ENCODE results near the gene LYST. TPM values are rescaled to one million over a fixed set of nuclear protein-coding genes. Genes with fewer than 3 reads are reported as not detected.
A peak's percentile ranks its signal among the peaks of the same experiment; 100 is the strongest.

The LYST gene
- polyA plus RNA-seq, 10 donors: 4.7 to 11.9 (median 7.8) TPM

GRCh38 chr1:235722858-235723257, 143.8 kb downstream of the LYST start:
- no peak for DNase-seq

- no peak for DNase-seq
Observed at GRCh38 chr1:235721982-235722381, 144.7 kb downstream of the LYST start.

GRCh38 chr1:235720544-235720943, 146.2 kb downstream of the LYST start:
- no peak for DNase-seq

GRCh38 chr1:235714205-235714897, 152.4 kb downstream of the LYST start:
- DNase-seq: no peak

GRCh38 chr1:235712812-235713211, 153.9 kb downstream of the LYST start:
- DNase-seq: no peak

GRCh38 chr1:235710687-235711086, 156.0 kb downstream of the LYST start:
- DNase-seq: no peak

GRCh38 chr1:235709018-235709417, 157.7 kb downstream of the LYST start:
- DNase-seq: no peak

- no peak for DNase-seq
Observed at GRCh38 chr1:235708390-235708962, 158.2 kb downstream of the LYST start.

- DNase-seq: peak in 1 of 3 donors; percentile 62
Observed at GRCh38 chr1:235703506-235703905, 163.2 kb downstream of the LYST start.

- DNase-seq: no peak
Observed at GRCh38 chr1:235702412-235702811, 164.3 kb downstream of the LYST start.

- no peak for DNase-seq
Observed at GRCh38 chr1:235697508-235697907, 169.2 kb downstream of the LYST start.

- DNase-seq: no peak
Observed at GRCh38 chr1:235689356-235689755, 177.3 kb downstream of the LYST start.

GRCh38 chr1:235688096-235688495, 178.6 kb downstream of the LYST start:
- DNase-seq: no peak

GRCh38 chr1:235683653-235684052, 183.1 kb downstream of the LYST start:
- DNase-seq: no peak

- no peak for DNase-seq
Observed at GRCh38 chr1:235682216-235682615, 184.5 kb downstream of the LYST start.

GRCh38 chr1:235679644-235680043, 187.1 kb downstream of the LYST start:
- no peak for DNase-seq

GRCh38 chr1:235679005-235679404, 187.7 kb downstream of the LYST start:
- no peak for DNase-seq

- DNase-seq: no peak
Observed at GRCh38 chr1:235675152-235675890, 191.4 kb downstream of the LYST start.

GRCh38 chr1:235673981-235674380, 192.7 kb downstream of the LYST start:
- DNase-seq: no peak

GRCh38 chr1:235671992-235672391, 194.7 kb downstream of the LYST start:
- DNase-seq: no peak

GRCh38 chr1:235670157-235670776, 196.4 kb downstream of the LYST start:
- no peak for DNase-seq

GRCh38 chr1:235669277-235669676, 197.4 kb downstream of the LYST start:
- no peak for DNase-seq

GRCh38 chr1:235663628-235664027, 203.1 kb downstream of the LYST start:
- DNase-seq: no peak
